GM04504 (cell line): Measurements from ENCODE around the gene FHIT.

ENCODE experiments used
- DNase-seq: peaks from one replicate; pipeline ENCODE4 v3.0.0-alpha.2; 2012; ENCODE audit warnings: low read depth

FHIT gene

DNA sequence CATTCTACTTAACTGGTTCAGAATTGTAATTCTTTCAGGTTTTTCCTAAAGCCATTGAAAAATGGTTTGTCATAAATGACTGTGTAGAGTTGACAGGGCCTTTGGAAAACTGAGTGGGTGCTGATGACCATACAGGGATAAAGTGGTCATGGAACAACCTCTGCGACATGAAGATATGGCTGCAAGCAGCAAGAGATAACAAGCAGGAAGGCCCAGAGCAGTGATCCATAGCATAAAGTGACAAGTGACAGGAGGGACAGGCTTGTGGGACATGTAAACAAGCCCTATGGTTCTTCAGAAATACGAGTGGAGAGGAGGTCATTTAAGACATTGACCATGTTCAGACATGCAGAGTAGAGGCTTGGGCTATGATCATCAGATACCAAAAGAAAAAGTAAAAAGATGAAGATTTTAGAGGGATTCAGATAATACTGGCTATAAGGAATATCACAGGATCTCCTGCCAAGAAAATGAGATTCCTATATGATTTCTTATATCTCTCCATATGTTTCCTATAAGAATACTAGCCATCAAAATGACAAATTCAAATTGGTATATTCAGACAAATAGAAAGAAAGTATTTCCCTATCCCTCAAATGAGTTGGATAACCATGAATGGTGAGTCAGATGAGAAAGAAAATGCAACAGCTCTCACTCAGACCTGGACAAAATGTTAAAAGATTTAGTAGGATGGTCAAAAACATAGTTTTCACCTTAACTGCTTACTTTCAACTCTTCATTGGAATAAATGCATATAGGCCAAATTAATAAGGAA, 1373.8 kb downstream of the FHIT start:
- no peak for DNase-seq

DNA sequence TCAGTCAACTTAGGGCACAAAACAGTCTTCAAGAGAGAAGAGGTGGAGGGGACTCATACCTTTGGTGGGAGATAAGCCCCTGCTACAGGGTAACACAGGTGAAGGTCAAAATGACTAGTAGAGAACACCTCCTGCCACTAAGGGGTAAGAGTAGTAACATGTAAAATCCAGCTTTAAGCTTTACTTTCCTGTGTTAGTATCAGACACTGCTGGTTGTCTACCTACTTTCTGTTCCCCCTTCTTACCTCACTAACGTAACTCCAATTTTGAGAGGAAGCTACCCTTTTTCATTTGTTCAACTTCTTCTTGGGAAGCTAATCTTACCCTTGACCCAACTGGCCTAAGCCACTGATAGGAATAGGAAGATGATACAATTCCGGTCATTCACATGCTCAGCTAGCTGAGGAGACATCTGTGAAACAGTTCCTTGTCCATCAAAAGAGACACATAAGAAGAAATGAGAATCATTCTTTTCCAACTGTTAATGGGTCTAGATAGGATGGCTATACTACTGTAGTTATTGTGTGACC, 1374.7 kb downstream of the FHIT start:
- DNase-seq: no peak

DNA sequence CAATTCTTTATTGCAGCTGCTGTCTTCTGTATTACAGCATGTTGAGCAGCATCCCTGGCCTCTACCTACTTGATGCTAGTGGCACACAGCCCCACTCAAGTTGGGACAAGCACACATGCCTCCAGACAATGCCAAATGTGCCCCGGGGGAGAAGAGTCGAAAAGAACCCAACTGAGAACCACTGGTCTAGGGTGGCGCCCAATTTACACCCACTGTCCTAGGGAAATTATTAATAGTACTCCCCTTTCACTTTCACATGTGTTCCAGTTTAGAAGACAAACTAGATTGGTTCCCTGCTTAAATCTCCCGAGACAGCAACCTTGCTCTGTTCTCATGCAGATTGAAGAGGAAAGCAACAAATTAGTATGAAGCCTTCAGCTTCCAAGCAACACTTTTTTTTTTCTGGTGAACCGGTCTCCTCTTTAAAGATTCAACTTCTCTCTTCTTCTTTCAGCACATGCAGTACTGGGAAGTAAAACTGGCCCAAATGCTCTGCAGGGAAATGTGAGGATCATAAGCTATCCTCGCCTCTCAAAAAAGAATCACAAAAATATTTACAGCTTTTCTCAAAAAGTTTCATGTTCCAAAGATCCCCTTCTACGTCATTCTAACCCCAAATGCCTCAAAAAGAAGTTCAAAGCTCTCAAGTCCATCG, 1377.5 kb downstream of the FHIT start:
- no peak for DNase-seq

DNA sequence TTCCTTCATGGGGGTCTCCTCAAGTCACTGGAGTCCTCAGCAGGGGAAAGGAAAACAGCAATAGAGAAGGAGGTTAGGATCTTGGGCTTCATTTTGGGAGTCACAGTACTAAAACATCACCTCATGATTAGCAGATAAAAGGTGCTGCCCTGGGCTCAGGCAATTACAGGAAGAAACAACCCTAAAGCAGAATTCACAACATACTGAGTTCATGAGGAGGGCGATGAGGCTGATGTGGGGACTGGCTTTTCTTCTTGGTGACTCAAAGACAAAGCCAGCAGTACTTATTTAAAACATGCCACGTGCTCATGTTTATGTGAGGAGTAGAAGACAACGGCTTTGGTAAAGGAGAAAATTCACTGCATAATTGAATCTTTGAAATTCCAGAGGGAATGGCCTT, 1379.1 kb downstream of the FHIT start:
- no peak for DNase-seq

DNA sequence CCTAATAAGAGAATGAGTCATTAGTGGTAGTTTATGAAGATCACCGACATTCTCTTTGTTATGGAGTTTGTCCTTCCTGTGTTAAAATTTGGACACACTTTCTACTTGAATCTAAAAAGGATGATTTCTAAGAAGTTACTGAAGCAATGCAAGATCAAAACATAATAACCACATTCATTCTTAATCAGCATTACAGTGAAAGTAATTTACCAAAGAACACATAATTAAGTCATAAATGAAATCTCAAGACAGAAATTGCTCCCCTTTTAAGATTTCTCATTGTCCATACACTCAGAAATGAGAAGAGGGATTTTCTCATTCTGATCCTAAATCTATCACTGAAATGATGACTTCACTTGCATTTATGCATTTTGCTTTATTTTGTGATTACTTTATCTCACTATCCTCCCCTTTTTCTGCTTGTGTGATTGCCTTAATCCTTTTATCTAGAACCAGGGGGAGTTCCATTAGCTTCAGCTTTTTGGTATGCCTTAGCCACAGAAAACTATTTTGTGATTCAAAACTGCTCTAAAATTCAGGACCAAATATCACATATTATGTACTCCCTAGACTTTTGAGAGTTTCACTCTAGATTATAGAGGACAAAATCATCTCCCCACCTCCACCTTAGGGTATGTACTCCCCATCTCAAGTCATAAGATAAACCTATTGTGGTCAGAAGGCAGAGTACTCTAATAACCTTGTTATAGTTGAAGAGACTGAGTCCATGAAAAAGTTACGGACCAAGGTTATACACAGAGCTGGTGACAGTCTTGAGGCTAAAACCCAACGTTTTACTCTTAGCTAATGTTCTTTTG, 1383.9 kb downstream of the FHIT start:
- DNase-seq: no peak

DNA sequence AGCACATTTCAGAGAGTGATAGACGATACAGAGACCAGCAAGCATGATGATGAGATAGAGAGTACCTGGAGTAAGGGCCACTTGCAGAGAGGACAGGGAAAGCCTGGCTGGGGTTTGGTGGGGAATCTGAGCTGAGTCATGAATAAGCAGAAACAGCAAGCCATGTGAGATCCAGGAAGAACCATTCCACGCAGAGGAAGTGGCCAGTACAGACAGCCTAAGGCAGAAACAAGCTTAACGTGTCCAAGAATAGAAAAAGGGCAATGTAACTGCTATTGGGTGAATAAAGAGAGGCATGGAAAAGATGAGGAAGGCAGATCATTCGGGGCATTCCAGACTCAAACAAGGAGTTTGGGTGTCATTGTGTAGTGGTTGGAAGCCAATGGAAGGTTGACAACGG, 1385.2 kb downstream of the FHIT start:
- no peak for DNase-seq

DNA sequence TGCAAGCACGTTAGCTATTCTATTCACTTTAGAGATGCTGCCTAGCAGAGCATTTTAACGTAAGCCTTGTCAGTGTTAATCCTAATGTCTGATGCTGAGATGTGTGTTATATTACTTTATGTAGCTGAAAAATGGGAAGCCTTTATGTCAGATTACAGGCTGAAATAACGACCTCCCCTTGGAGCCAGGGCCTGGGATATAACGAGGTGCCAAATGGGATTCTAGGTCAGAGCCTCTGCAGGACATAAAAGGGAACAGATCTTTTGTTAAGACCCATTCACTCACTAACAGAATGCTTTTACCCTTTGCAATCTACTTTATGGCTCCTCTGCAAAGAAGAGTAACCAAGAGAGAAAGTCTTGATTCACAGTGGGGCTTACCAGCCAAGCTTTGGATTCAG, 1385.9 kb downstream of the FHIT start:
- DNase-seq: no peak

DNA sequence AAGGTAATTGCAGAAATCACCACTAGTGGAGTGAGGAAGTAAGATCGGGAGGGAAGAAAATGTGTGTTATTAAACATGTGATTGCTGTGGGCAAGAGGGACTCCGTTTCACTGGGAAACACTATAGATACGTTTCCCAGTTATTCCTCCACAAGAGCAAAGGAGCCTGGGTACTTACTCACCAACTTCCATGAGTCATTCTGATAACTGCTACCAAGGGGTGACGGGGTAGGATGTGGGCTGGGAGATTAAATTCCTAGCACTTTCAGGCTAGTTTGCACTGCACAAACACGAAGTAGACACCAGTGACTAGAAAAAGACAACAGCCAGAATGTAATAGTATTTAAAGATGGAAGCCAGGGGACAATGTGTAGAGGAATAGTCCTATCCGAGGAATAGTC, 1388.6 kb downstream of the FHIT start:
- no peak for DNase-seq

DNA sequence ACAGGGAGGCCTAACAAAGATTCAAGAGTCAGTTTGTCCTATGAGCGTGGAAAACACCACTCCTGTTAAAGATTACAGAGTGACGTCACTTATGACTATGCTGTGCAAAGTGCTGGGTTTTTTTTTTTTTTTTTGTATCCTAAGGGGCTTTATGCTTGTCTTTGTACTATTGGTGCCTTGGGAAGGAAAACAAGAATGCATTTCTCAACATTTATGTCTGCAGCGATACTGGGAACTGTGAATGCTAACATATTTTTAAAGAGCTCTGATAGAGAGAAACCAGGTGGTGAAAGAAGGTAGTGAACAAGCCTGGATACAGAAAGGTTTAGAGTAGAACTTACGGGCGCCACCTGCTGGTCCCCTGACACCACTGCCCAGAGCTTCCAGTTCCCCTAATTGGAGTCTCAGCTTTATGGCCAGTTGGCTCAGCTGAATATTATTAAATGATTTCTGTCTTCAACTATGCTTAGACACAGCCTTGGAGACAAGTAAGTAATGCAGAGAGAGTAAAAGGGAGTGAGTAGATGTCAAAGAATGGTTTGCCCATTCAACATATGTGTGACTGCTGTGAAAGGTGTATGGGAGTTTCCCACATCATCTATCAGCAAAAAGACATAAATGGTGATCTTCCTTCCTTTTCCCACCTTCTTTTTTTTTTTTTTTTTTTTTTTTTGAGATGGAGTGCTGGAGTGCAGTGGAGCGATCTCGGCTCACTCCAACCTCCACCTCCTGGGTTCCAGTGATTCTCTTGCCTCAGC, 1393.5 kb downstream of the FHIT start:
- peak; percentile 50 for DNase-seq

DNA sequence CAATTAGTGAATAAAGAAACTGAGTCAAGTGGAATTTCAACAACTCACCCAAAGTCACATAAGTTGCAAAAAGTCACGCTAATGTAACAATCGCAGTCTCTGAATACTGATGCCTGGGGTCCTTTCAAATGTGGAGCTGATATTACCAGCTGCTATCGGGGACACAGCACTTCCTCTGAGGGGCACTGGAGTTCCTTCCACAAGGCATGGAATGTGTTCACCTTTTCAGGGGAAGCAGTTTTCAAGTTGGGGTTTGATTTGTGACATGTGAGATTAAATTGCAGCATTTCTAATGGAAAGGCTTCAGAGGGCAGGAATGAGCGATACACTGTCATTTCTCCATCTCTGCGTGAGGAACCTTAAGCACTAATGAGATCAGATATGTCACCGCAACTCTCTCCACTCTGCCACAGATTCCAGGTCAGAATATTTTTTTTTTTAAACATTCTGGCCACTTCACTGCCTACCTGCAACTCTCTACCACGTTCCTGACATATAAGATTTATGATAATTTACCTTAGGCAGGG, 1394.3 kb downstream of the FHIT start:
- no peak for DNase-seq

DNA sequence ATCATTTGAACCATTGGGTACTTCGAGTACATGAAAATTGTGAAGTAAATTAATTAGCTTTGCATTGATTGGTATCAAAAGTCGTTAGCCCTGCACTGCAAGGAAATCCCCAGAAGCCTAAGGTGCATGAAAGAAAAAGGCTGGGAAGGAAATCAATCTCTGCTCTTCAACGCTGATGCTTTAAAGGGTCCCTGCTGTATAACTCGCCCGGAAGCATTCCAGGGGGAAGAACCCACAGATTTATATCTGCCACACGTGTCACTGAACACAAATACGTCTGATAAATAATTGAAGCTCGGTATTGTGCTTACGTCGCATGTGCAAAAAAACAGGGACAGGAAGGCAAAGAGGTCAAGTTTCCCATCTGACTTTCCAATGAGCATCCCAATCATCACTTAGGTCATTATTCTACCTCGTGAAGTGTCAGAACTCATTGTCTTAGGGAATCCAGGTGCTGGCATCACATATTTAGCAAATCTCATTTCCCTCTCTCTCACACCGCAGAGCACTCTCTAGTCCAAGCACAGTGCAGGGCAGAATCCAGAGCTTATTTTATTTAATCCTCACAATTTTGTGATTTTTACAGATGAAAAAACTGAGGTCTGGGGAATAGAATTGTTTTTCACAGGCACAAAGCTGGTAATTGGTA, 1397.1 kb downstream of the FHIT start:
- no peak for DNase-seq

DNA sequence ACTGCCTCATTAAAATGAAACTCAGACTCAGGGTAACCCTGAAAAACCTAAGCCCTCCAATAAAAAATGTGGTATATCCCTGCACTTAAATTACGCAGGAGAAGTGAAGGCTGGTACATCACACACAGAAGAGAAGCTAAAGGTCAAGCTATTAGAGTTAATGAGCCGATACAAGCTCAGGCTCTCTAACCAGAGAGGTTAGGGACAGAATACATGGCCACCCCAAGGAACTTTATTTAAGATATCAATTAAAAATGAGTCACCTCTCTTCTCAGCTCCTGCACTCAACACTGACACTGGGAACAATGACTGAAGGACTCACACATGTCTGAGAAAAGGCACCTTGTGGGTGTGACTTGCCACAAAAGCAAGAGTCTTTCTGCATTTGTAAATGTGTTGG, 1400.8 kb downstream of the FHIT start:
- no peak for DNase-seq

DNA sequence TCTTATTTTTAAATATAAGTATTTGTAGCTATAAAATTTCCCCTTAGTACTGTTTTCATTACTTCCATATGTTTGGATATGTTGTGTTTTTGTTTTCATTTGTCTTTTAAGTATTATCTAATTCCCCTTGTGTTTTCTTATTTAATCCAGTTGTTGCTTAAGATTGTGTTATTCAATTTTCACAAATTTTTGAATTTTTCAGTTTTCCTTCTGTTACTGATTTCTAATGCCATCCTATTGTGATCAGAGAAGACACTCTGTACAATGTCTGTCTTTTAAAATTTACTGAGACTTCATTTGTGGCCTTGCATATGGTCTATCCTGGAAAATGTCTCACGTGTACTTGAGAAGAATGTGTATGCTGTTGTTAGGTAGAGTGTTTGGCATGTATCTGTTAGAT, 1405.9 kb downstream of the FHIT start:
- DNase-seq: no peak

DNA sequence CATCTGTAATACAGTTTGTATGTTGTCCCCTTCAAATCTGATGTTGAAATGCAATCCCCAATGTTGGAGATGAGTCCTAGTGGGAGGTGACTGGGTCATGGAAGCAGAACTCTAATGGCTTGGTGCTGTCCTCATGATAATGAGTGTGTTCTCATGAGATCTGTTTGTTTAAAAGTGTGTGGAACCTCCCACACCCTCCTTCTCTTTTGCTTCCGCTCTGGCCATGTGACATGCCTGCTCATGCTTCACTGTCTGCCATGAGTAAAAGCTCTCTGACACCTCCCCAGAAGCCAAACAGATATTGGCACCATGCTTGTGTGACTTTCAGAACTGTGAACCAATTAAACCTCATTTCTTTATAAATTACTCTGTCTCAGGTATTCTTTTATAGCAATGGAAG, 1407.4 kb downstream of the FHIT start:
- DNase-seq: no peak

DNA sequence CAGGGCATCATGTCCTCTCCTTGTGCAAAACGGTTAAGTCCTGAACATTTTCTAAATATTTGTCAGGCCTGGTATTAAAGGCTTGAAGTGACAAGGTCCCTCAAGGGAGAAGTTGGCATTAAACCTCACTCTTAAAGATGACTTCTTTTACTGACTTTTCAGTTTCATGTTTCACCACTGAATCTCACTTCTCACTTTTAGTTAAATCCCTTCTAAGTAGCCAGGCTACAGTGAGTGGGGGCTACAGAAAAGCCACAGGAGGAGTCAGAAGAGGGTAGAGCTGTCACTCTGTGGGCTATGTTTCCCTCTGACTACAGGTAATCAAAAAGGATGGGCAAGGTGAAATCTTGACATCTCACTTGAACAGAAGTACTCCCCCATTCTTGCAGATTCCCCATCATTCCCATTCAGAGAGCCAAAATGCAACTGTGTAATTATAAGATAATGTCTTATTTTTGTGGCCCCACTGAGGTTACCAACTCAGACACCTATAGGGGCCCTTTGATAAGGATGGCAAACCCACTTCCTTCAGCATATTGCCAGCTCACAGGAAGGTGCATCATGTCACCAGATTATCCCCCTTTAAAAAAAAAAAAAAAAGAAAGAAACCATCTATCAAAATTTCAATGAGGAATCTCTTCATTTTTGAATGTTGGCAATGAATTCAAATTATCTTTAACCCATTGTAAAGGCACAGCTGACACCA, 1411.3 kb downstream of the FHIT start:
- DNase-seq: no peak

DNA sequence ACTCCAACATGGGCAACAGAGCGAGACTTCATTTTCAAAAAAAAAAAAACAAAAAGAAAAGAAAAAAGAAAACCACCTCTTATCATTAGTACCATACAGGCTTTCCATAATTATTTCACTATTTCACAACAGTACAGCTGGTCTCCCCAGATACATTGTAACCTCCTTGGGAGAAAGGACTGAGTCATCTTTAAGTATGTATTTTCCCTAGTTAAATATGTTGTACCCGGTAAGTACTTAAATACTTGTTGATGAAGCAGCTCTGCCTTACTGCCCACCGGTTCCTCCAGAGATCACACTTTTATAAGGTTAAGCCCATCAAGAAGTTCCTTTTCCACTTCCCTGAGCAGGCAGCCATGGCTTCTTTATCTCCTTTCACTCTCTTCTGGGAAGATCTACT, 1412.0 kb downstream of the FHIT start:
- peak; percentile 10 for DNase-seq

DNA sequence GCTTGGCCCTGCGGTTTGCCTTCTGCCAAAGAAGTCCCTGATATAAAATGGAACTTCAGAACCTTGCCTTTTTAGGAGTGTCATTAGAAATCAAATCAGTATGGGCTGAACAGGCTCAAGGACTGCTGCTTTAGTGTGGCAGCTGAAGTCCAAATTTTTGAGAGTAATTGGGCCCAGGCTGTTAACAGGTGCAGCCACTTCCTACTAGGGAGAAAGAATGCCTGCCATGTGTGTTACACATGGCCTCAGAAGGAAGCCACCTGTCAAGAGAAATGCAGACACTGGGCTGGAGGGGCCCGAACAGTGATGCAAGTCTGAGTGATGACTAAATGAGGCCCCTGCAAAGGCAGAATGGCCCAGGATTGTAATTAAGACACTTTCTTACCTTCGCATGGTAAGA, 1414.7 kb downstream of the FHIT start:
- DNase-seq: no peak

DNA sequence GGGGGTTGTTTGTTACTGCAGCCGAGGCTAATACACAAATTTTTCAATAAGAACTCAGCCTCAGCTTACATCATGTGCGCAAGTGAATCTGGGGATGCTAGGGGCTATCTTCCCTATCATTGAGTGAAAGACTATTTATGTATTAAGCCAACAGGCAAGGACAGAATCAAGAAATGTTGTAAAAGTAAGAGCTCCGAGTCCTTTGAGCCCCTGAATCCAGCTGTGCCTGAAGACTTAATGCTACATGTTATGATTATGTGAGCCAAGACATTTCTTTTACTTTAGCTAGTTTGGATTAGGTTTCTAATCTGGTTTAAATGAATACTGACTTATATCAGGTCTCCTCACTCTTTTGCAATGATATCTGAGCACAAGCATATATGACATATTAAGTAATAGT, 1418.5 kb downstream of the FHIT start:
- DNase-seq: no peak

DNA sequence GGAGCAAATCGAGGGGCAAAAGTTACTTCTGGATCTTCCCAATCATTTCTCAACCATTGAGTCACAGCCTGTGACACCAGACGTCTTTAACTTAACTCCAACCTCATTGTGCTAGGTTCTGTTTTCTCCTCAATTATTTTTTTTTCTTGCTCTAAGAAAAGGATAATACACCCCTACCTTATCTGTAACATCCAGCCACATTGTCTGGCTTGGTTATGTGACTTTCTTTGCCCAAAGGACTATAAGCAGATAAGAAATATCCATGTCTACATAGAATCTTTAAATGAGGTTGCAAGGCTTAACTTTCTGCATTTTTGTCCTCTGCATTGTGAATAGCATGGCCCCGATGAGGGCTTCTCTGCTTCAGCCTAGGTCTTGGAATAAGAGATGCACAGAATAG, 1419.0 kb downstream of the FHIT start:
- no peak for DNase-seq

DNA sequence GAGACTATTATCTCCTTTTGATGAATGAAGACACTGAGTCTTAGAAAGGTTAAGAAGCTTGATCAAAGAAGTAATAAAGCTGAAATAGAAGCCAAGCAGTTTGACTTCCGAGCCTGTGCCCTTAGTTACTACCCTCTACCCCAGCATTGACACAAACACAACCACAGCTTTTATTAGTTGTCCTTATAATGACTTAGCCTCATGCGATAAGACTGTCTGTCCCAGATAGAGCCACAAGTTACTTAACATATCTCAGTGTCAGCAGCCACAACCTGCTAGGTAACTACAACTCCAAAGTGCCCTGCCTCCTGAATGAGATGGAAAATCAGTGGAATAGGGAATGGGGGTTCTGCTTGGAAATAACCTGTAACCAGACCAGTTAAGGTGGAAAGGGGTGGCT, 1419.9 kb downstream of the FHIT start:
- DNase-seq: no peak

DNA sequence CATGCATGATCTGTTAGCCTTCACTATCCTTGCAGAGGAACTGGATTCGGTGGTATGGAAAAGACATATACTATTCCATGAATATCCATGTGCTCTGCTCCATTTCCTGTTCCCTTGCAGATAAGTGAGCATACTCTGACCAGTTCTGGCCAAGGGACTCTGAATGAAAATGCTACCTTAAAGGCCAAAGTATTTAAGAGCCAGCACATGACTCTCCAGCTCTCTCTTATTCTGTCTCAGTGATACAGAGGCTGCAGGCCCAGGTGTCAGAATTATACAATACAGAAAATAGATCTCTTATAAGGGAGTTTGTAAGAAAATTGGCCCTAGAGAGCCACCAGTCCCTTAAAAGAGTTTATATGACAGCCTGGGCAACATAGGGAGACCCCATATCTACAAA, 1421.7 kb downstream of the FHIT start:
- no peak for DNase-seq
